K562 (cell line): Measurements from ENCODE around the gene NFXL1. TPM values are rescaled to one million over a fixed set of nuclear protein-coding genes. Genes with fewer than 3 reads are reported as not detected.

Experiments used
- ADNP ChIP-seq: fragments of 200-800 bp; sonication (Bioruptor generic); IDR thresholded peaks from 2 replicates; pipeline ENCODE4 v1.6.1; 2016; ENCODE audit warnings: missing genetic modification characterization, missing compliant biosample characterization
- ARID4B ChIP-seq: sonication (generic); formaldehyde crosslinking; IDR thresholded peaks from 2 replicates; pipeline ENCODE4 v1.8.0; 2022; ENCODE audit warnings: mild to moderate bottlenecking, missing genetic modification reagents
- ARNT ChIP-seq, 2 experiments: fragments of 450-650 bp; IDR thresholded peaks; 2 replicates each; pipeline ENCODE4 v1.6.1; 2016; ENCODE audit warnings: mild to moderate bottlenecking in 1 of 2
- COPS2 ChIP-seq: fragments of 450-650 bp; conservative IDR thresholded peaks from 2 replicates; pipeline ENCODE4 v1.6.1; 2016; ENCODE audit warnings: mild to moderate bottlenecking, moderate library complexity
- GTF2A2 ChIP-seq: IDR thresholded peaks from 2 replicates; pipeline ENCODE4 v1.6.1; 2016; ENCODE audit warnings: mild to moderate bottlenecking, missing genetic modification characterization, missing compliant biosample characterization
- HMGXB4 ChIP-seq: sonication (generic); formaldehyde crosslinking; IDR thresholded peaks from 2 replicates; pipeline ENCODE4 v1.8.1; 2023; ENCODE audit warnings: mild to moderate bottlenecking, missing genetic modification reagents
- NCOA1 ChIP-seq: fragments of 450-650 bp; IDR thresholded peaks from 2 replicates; pipeline ENCODE4 v1.6.1; 2016; ENCODE audit warnings: low read depth
- RCOR1 ChIP-seq, 2 experiments: IDR thresholded peaks; 2 replicates each; pipeline ENCODE4 v1.6.1; 2012; ENCODE audit warnings: low read depth in 2 of 2, low read length in 2 of 2, borderline replicate concordance in 1 of 2, improper control_type of control experiment in 1 of 2
- SAFB2 ChIP-seq: fragments of 200-400 bp; formaldehyde crosslinking; IDR thresholded peaks from 2 replicates; pipeline ENCODE4 v1.6.1; 2018; ENCODE audit warnings: borderline replicate concordance, low read length, low read depth, moderate library complexity; ENCODE audit not compliant: severe bottlenecking
- TEAD4 ChIP-seq, 2 experiments: sonication (generic) in 1 of 2; formaldehyde crosslinking in 1 of 2; IDR thresholded peaks; 2 replicates each; pipeline versions ENCODE4 v1.6.1 to v1.8.0; 2012 to 2022; ENCODE audit warnings: borderline replicate concordance in 1 of 2, inconsistent platforms in 1 of 2, low read length in 1 of 2, mild to moderate bottlenecking in 1 of 2, missing genetic modification reagents in 1 of 2
- XRCC3 ChIP-seq: fragments of 450-650 bp; IDR thresholded peaks from 2 replicates; pipeline ENCODE4 v1.6.1; 2017; ENCODE audit warnings: mild to moderate bottlenecking, moderate library complexity
- ZBTB17 ChIP-seq: fragments of 450-650 bp; formaldehyde crosslinking; IDR thresholded peaks from 2 replicates; pipeline ENCODE4 v1.4.0; 2020; ENCODE audit warnings: mild to moderate bottlenecking
- ZHX1 ChIP-seq: fragments of 150-350 bp; conservative IDR thresholded peaks from 2 replicates; pipeline ENCODE4 v1.6.1; 2014; ENCODE audit warnings: low read length
- ZNF592 ChIP-seq: fragments of 450-650 bp; IDR thresholded peaks from 2 replicates; pipeline ENCODE4 v1.6.1; 2017; ENCODE audit warnings: antibody characterized with exemption, mild to moderate bottlenecking
- ZNF717 ChIP-seq: fragments of 250-450 bp; sonication (Bioruptor Pico); IDR thresholded peaks from 2 replicates; pipeline ENCODE4 v1.5.0; 2021
- polyA plus RNA-seq, 8 experiments: library from polyadenylated mRNA; depleted of rRNA in 4 of 8; stranded (reverse) in 5 of 8; unstranded in 3 of 8; fragments of >200 nt; fragmentation: Nextera tagmentation in 2 of 8; fragmentation: Illumina TruSeq in 1 of 8; extraction: Ambion mirVana in 2 of 8; extraction: Trizol in 1 of 8; gene quantifications; 2 replicates each; pipeline versions ENCODE4 v1.2.1 to v1.2.3, GENCODE V29; 2011 to 2014; ENCODE audit warnings: inconsistent platforms in 1 of 8, missing spikeins in 1 of 8
- total RNA-seq, 7 experiments: library from RNA; depleted of rRNA in 6 of 7; stranded (reverse); fragments of >200 nt in 6 of 7; fragmentation: Illumina TruSeq in 2 of 7; extraction: Trizol in 2 of 7; gene quantifications; 2 replicates each; pipeline versions ENCODE4 v1.2.1 to v1.2.3, GENCODE V29; 2011 to 2021; ENCODE audit warnings: low replicate concordance in 1 of 7

NFXL1 gene
- total and polyA plus RNA-seq, 9 of the 15 experiments (the other 6 are each of a cell fraction or from before 2014, with no cell fraction given): 7.5 to 27.0 (median 10.6) TPM

- TF ChIP-seq HMGXB4 (CRISPR knock-in tag) (no peak), NCOA1 (no peak), RCOR1 (IDR thresholded peaks at IDR 0.05; ENCODE audit: borderline replicate concordance in 1 of 2, low read depth in 2 of 2, low read length in 2 of 2) (peak in 1 of 2 experiments; percentile 77; a peak in 2 of 4 replicates), ADNP (no peak), ZBTB17 (no peak), ARID4B (peak; percentile 52; the same call in 1 of the 2 replicates), ZNF592 (no peak), ZHX1 (no peak), XRCC3 (peak; percentile 37; the same call in 1 of the 2 replicates), COPS2 (no peak), TEAD4 (IDR thresholded peaks at IDR 0.05; ENCODE audit: low read length) (peak; percentile 23; the same call in 1 of the 2 replicates), TEAD4 (CRISPR knock-in tag; IDR thresholded peaks at IDR 0.05; ENCODE audit: borderline replicate concordance) (no peak), SAFB2 (no peak), ARNT (IDR thresholded peaks at IDR 0.05) (0 out of 4 replicates have a peak, but pooled peaks of 1 of the 2 experiments have one; percentile 38), GTF2A2 (no peak), ZNF717 (CRISPR knock-in tag) (no peak)
These were observed 1.1 kb downstream of the NFXL1 start (continued) for GRCh38 chr4:47913330-47913729.
